Osteoblast (primary cell): Measurements from ENCODE around the gene SPPL2A. TPM values are rescaled to one million over a fixed set of nuclear protein-coding genes. Genes with fewer than 3 reads are reported as not detected.

Experiments used
- DNase-seq: peaks from one replicate; pipeline ENCODE4 v3.0.0; 2011; ENCODE audit warnings: low spot score, mixed read lengths; ENCODE audit not compliant: insufficient read length; ENCODE audit errors: missing footprints
- H2AFZ ChIP-seq: 2 replicates; pipeline ENCODE4 v1.6.0; 2011; ENCODE audit warnings: mild to moderate bottlenecking, low read length
- H3K27ac ChIP-seq: 2 replicates; pipeline ENCODE4 v1.5.1; 2011; ENCODE audit warnings: mild to moderate bottlenecking, low read depth, low read length, moderate library complexity
- H3K27me3 ChIP-seq: 2 replicates; pipeline ENCODE4 v1.6.0; 2012; ENCODE audit warnings: mild to moderate bottlenecking, control low read depth, inconsistent platforms, low read length, moderate library complexity; ENCODE audit not compliant: insufficient read depth
- H3K36me3 ChIP-seq: 2 replicates; pipeline ENCODE4 v1.5.1; 2011; ENCODE audit warnings: mild to moderate bottlenecking, low read length, control low read depth, moderate library complexity; ENCODE audit not compliant: insufficient read depth
- H3K4me1 ChIP-seq: 2 replicates; pipeline ENCODE4 v1.5.1; 2011; ENCODE audit warnings: mild to moderate bottlenecking, low read length, control low read depth, moderate library complexity; ENCODE audit not compliant: insufficient read depth
- H3K4me2 ChIP-seq: 2 replicates; pipeline ENCODE4 v1.6.0; 2011; ENCODE audit warnings: mild to moderate bottlenecking, low read length; ENCODE audit not compliant: insufficient read depth
- H3K4me3 ChIP-seq: fragments of 200-600 bp; sonication (generic); 3 replicates; pipeline ENCODE4 v1.5.1; 2012; ENCODE audit warnings: mild to moderate bottlenecking, low read length, inconsistent platforms; ENCODE audit not compliant: insufficient read depth
- H3K79me2 ChIP-seq: 2 replicates; pipeline ENCODE4 v1.6.0; 2012; ENCODE audit warnings: mild to moderate bottlenecking, low read length, control low read depth, inconsistent platforms; ENCODE audit not compliant: insufficient read depth
- H3K9me3 ChIP-seq: 2 replicates; pipeline ENCODE4 v1.5.1; 2011; ENCODE audit warnings: low read depth, low read length, control low read depth
- H4K20me1 ChIP-seq: 2 replicates; pipeline ENCODE4 v1.6.0; 2012; ENCODE audit warnings: mild to moderate bottlenecking, low read length, control low read depth; ENCODE audit not compliant: insufficient read depth
- CTCF ChIP-seq: IDR thresholded peaks from 2 replicates; pipeline ENCODE4 v1.5.1; 2011; ENCODE audit warnings: mild to moderate bottlenecking, low read depth, low read length, moderate library complexity; ENCODE audit errors: extremely low read depth
- total RNA-seq: library from RNA; depleted of rRNA; stranded (reverse); fragments of >200 nt; gene quantifications from 2 replicates; pipeline ENCODE4 v1.2.3, GENCODE V29; 2012

The SPPL2A gene
- total RNA-seq, 1 donor, result 87.6 TPM

- no peak for TF ChIP-seq CTCF
Observed at GRCh38 chr15:50740955-50741354, 24.6 kb downstream of the SPPL2A start.

DNA sequence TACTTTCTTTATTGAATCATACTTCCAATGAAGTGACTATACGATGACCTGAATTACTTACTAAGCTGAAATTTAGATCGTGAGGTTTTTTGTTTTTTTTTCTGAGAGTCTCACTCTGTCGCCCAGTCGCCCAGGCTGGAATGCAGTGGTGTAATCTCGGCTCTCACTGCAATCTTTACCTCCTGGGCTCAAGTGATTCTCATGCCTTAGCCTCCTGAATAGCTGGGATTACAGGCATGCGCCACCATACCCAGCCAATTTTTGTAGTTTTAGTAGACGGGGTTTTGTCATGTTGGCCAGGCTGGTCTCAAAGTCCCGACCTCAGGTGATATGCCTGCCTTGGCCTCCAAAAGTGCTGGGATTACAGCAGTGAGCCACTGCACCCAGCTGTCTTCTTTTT, 28.7 kb downstream of the SPPL2A start:
- H3K27me3 ChIP-seq, result no peaks in the 10 kb centered on the region
- no peak for TF ChIP-seq CTCF
- H3K4me2 ChIP-seq, result no peak overlapping the region
- no peak overlapping the region for H3K27ac ChIP-seq
- H3K36me3 ChIP-seq, result peaks cover 29% of the 10 kb centered on the region
- no peak overlapping the region for H2AFZ ChIP-seq
- H3K79me2 ChIP-seq, result no peaks in the 10 kb centered on the region
- H3K4me1 ChIP-seq, result no peaks in the 10 kb centered on the region
- DNase-seq, result no peak
- H4K20me1 ChIP-seq, result no peaks in the 10 kb centered on the region
- no peaks in the 10 kb centered on the region for H3K9me3 ChIP-seq
- no peak overlapping the region for H3K4me3 ChIP-seq

More at GRCh38 chr15:50740955-50741354, 24.6 kb downstream of the SPPL2A start:
- H4K20me1 ChIP-seq, result no peaks in the 10 kb centered on the region
- no peak overlapping the region for H3K27ac ChIP-seq
- H3K79me2 ChIP-seq, result no peaks in the 10 kb centered on the region
- no peak overlapping the region for H2AFZ ChIP-seq
- H3K36me3 ChIP-seq, result peaks cover 22% of the 10 kb centered on the region
- no peaks in the 10 kb centered on the region for H3K9me3 ChIP-seq
- no peak overlapping the region for H3K4me2 ChIP-seq
- peaks cover 13% of the 10 kb centered on the region for H3K4me1 ChIP-seq
- H3K27me3 ChIP-seq, result no peaks in the 10 kb centered on the region
- no peak overlapping the region for H3K4me3 ChIP-seq
- no peak for DNase-seq

GRCh38 chr15:50735156-50735555, 30.4 kb downstream of the SPPL2A start:
- Histone ChIP-seq H3K27ac (no peak overlapping the region), H3K36me3 (peaks cover 33% of the 10 kb centered on the region), H3K4me1 (no peaks in the 10 kb centered on the region)

DNA sequence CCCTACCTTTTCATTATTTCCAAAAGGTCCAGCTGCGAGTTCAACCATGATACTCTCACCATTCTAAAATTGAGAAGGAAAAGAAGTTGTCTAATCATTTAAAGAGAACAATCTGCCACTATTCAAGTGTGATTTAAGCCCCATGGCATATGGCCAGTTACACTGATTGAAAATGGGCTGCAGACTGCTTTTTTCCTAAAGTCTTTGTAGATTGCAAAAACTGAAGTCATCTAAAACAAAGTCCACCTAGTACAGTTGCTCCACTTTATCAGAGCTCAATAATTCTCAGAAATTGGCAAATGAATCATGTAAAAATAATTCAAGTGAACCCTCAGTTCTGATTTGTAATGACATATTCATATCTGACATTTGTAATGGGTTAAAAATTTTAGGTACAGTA, 39.2 kb downstream of the SPPL2A start:
- DNase-seq, result no peak
- Histone ChIP-seq H3K4me2 (no peak overlapping the region), H3K36me3 (peaks cover 31% of the 10 kb centered on the region), H3K27me3 (no peaks in the 10 kb centered on the region), H4K20me1 (no peaks in the 10 kb centered on the region), H2AFZ (no peak overlapping the region), H3K79me2 (no peaks in the 10 kb centered on the region), H3K4me1 (no peaks in the 10 kb centered on the region), H3K27ac (no peak overlapping the region), H3K4me3 (no peak overlapping the region), H3K9me3 (no peaks in the 10 kb centered on the region)
- TF ChIP-seq CTCF, result no peak

More at GRCh38 chr15:50735156-50735555, 30.4 kb downstream of the SPPL2A start:
- H3K79me2 ChIP-seq, result no peaks in the 10 kb centered on the region
- no peak overlapping the region for H3K4me2 ChIP-seq
- TF ChIP-seq CTCF, result no peak
- H3K9me3 ChIP-seq, result no peaks in the 10 kb centered on the region
- H2AFZ ChIP-seq, result no peak overlapping the region
- H3K27me3 ChIP-seq, result no peaks in the 10 kb centered on the region
- H3K4me3 ChIP-seq, result no peak overlapping the region
- no peaks in the 10 kb centered on the region for H4K20me1 ChIP-seq
- DNase-seq, result no peak
